HepG2 (cell line): ENCODE measurements around the gene KLF11. TPM values are rescaled to one million over a fixed set of nuclear protein-coding genes. Genes with fewer than 3 reads are reported as not detected.

Experiments used
- FOXK1 ChIP-seq: sonication (generic); formaldehyde crosslinking; IDR thresholded peaks from 2 replicates; pipeline ENCODE4 v1.4.0; 2020; ENCODE audit warnings: low read depth, missing genetic modification reagents, borderline replicate concordance
- FOXM1 ChIP-seq: sonication (generic); formaldehyde crosslinking; IDR thresholded peaks from 2 replicates; pipeline ENCODE4 v1.5.0; 2020; ENCODE audit warnings: missing genetic modification reagents
- JDP2 ChIP-seq: sonication (generic); formaldehyde crosslinking; IDR thresholded peaks from 2 replicates; pipeline ENCODE4 v1.8.1; 2022; ENCODE audit warnings: missing genetic modification reagents, borderline replicate concordance
- MAF1 ChIP-seq: sonication (generic); formaldehyde crosslinking; IDR thresholded peaks from 2 replicates; pipeline ENCODE4 v1.5.0; 2020; ENCODE audit warnings: missing genetic modification reagents, borderline replicate concordance
- MTA1 ChIP-seq: sonication (generic); formaldehyde crosslinking; IDR thresholded peaks from 2 replicates; pipeline ENCODE4 v1.4.0; 2020; ENCODE audit warnings: missing genetic modification reagents, mild to moderate bottlenecking, borderline replicate concordance
- NFIC ChIP-seq: IDR thresholded peaks from 2 replicates; pipeline ENCODE4 v1.6.1; 2012; ENCODE audit warnings: mild to moderate bottlenecking, low read length, inconsistent platforms
- NFRKB ChIP-seq: fragments of 450-650 bp; IDR thresholded peaks from 2 replicates; pipeline ENCODE4 v1.6.1; 2017
- PITX1 ChIP-seq: sonication (generic); formaldehyde crosslinking; IDR thresholded peaks from 2 replicates; pipeline ENCODE4 v1.5.1; 2020; ENCODE audit warnings: mild to moderate bottlenecking, missing genetic modification reagents
- YEATS4 ChIP-seq: sonication (generic); formaldehyde crosslinking; IDR thresholded peaks from 2 replicates; pipeline ENCODE4 v1.4.0; 2020; ENCODE audit warnings: missing genetic modification reagents, borderline replicate concordance
- ZFP90 ChIP-seq: sonication (generic); formaldehyde crosslinking; IDR thresholded peaks from 2 replicates; pipeline ENCODE4 v1.8.0; 2022; ENCODE audit warnings: missing genetic modification reagents, mild to moderate bottlenecking, inconsistent platforms, borderline replicate concordance
- ZFYVE20 ChIP-seq: sonication (generic); formaldehyde crosslinking; IDR thresholded peaks from 2 replicates; pipeline ENCODE4 v1.8.0; 2023; ENCODE audit warnings: low read depth, mild to moderate bottlenecking, moderate library complexity, missing genetic modification reagents, borderline replicate concordance
- ZNF329 ChIP-seq: sonication (generic); formaldehyde crosslinking; IDR thresholded peaks from 2 replicates; pipeline ENCODE4 v1.9.0; 2021; ENCODE audit warnings: low read depth, mild to moderate bottlenecking, missing genetic modification reagents
- ZNF430 ChIP-seq: sonication (generic); formaldehyde crosslinking; IDR thresholded peaks from 2 replicates; pipeline ENCODE4 v1.9.0; 2021; ENCODE audit warnings: mild to moderate bottlenecking, missing genetic modification reagents
- ZNF569 ChIP-seq: sonication (generic); formaldehyde crosslinking; IDR thresholded peaks from 2 replicates; pipeline ENCODE4 v1.5.0; 2020; ENCODE audit warnings: mild to moderate bottlenecking, missing genetic modification reagents, moderate library complexity, borderline replicate concordance
- ZNF839 ChIP-seq: sonication (generic); formaldehyde crosslinking; IDR thresholded peaks from 2 replicates; pipeline ENCODE4 v1.4.0; 2020; ENCODE audit warnings: missing genetic modification reagents, mild to moderate bottlenecking, borderline replicate concordance
- polyA plus RNA-seq, 8 experiments: library from polyadenylated mRNA; depleted of rRNA in 3 of 8; stranded (reverse) in 7 of 8; unstranded in 1 of 8; fragments of >200 nt; fragmentation: Illumina TruSeq in 4 of 8; extraction: Trizol in 4 of 8; gene quantifications; 2 replicates each; pipeline versions ENCODE4 v1.2.1 to v1.2.3, GENCODE V29; 2011 to 2016; ENCODE audit warnings: low read depth in 4 of 8, missing spikeins in 1 of 8, mixed read lengths in 1 of 8; ENCODE audit not compliant: insufficient read depth in 1 of 8
- total RNA-seq, 5 experiments: library from RNA; depleted of rRNA; stranded (reverse); fragments of >200 nt; fragmentation: Illumina TruSeq; extraction: Trizol; gene quantifications; 2 replicates each; pipeline ENCODE4 v1.2.3, GENCODE V29; 2016; ENCODE audit warnings: low read depth in 1 of 5
- TF ChIP-seq, protein P1 (sequence below): sonication (generic); formaldehyde crosslinking; IDR thresholded peaks from 2 replicates; pipeline ENCODE4 v1.4.0; 2020; ENCODE audit warnings: missing genetic modification reagents, borderline replicate concordance
- TF ChIP-seq, protein P2 (sequence below): sonication (generic); formaldehyde crosslinking; IDR thresholded peaks from 2 replicates; pipeline ENCODE4 v1.4.0; 2020; ENCODE audit warnings: missing genetic modification reagents, mild to moderate bottlenecking, borderline replicate concordance
- TF ChIP-seq, protein P3 (sequence below): sonication (generic); formaldehyde crosslinking; IDR thresholded peaks from 2 replicates; pipeline ENCODE4 v1.5.0; 2020; ENCODE audit warnings: mild to moderate bottlenecking, missing genetic modification reagents, moderate library complexity
- TF ChIP-seq, protein P4 (sequence below): sonication (generic); formaldehyde crosslinking; IDR thresholded peaks from 2 replicates; pipeline ENCODE4 v1.4.0; 2020; ENCODE audit warnings: low read depth, mild to moderate bottlenecking, missing genetic modification reagents

The KLF11 gene
- total and polyA plus RNA-seq, 2 of the 13 experiments (the other 11 are each of a cell fraction or from before 2014, with no cell fraction given), result 2.5 to 11.8 TPM

DNA sequence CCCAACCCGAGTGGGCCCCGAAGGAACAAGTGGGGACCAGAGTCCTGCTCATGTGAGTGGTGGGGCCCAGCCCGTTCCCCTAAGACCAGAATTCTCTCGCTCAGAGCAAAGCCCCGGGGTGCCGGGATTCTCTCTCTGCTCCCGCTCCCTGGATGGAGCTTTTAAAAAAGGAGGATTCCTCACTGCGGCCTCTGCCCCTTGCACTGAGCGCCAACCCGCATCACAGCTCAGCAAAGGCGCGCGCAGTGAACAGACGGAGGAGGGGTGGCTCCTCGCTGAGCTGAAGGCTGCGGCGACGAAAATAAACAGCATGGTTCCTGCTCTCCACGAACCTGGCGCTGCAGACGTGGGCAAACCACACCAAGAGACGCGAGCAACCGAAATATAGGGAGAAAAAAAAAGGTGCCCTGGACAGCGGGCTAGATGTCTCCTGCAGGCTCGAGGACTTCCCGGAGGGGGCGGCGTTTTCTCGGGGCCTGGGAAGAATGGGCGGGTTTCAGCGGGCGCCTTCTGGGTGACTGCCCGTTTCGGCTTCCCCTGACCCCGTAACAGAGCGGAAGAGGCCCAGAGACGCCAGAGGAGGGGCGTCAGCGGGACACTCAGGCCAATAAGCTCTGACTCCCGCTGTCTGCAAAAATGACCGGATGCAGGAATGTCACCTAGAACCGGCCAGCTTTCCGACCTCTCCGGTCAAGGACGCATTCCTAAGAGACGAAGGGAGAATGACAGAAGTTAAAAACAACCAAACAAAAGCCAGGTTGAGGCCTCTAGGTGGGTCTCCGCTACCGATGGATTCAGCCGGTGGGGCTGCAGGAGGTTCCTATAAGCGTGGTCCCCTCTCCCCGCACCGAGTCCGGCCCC is 819 bp upstream of the KLF11 start (continued):
- TF ChIP-seq, protein P1, sequence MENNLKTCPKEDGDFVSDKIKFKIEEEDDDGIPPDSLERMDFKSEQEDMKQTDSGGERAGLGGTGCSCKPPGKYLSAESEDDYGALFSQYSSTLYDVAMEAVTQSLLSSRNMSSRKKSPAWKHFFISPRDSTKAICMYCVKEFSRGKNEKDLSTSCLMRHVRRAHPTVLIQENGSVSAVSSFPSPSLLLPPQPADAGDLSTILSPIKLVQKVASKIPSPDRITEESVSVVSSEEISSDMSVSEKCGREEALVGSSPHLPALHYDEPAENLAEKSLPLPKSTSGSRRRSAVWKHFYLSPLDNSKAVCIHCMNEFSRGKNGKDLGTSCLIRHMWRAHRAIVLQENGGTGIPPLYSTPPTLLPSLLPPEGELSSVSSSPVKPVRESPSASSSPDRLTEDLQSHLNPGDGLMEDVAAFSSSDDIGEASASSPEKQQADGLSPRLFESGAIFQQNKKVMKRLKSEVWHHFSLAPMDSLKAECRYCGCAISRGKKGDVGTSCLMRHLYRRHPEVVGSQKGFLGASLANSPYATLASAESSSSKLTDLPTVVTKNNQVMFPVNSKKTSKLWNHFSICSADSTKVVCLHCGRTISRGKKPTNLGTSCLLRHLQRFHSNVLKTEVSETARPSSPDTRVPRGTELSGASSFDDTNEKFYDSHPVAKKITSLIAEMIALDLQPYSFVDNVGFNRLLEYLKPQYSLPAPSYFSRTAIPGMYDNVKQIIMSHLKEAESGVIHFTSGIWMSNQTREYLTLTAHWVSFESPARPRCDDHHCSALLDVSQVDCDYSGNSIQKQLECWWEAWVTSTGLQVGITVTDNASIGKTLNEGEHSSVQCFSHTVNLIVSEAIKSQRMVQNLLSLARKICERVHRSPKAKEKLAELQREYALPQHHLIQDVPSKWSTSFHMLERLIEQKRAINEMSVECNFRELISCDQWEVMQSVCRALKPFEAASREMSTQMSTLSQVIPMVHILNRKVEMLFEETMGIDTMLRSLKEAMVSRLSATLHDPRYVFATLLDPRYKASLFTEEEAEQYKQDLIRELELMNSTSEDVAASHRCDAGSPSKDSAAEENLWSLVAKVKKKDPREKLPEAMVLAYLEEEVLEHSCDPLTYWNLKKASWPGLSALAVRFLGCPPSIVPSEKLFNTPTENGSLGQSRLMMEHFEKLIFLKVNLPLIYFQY (CRISPR knock-in tag), result no peak
- TF ChIP-seq MTA1 (CRISPR knock-in tag), result 0 out of 2 replicates have a peak, but pooled peaks have one; percentile 36
- no peak for TF ChIP-seq ZNF839 (CRISPR knock-in tag)
- peak; percentile 27; the same call in 1 of the 2 replicates for TF ChIP-seq FOXK1 (CRISPR knock-in tag)
- peak; percentile 50; the same call in 1 of the 2 replicates for TF ChIP-seq PITX1 (CRISPR knock-in tag)
- TF ChIP-seq, protein P2, sequence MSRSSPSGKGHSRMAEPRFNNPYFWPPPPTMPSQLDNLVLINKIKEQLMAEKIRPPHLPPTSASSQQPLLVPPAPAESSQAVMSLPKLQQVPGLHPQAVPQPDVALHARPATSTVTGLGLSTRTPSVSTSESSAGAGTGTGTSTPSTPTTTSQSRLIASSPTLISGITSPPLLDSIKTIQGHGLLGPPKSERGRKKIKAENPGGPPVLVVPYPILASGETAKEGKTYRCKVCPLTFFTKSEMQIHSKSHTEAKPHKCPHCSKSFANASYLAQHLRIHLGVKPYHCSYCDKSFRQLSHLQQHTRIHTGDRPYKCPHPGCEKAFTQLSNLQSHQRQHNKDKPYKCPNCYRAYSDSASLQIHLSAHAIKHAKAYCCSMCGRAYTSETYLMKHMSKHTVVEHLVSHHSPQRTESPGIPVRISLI (CRISPR knock-in tag), result no peak
- no peak for TF ChIP-seq ZNF569 (CRISPR knock-in tag)
- no peak for TF ChIP-seq MAF1 (CRISPR knock-in tag)
- TF ChIP-seq, protein P3, sequence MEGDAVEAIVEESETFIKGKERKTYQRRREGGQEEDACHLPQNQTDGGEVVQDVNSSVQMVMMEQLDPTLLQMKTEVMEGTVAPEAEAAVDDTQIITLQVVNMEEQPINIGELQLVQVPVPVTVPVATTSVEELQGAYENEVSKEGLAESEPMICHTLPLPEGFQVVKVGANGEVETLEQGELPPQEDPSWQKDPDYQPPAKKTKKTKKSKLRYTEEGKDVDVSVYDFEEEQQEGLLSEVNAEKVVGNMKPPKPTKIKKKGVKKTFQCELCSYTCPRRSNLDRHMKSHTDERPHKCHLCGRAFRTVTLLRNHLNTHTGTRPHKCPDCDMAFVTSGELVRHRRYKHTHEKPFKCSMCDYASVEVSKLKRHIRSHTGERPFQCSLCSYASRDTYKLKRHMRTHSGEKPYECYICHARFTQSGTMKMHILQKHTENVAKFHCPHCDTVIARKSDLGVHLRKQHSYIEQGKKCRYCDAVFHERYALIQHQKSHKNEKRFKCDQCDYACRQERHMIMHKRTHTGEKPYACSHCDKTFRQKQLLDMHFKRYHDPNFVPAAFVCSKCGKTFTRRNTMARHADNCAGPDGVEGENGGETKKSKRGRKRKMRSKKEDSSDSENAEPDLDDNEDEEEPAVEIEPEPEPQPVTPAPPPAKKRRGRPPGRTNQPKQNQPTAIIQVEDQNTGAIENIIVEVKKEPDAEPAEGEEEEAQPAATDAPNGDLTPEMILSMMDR (CRISPR knock-in tag), result 0 out of 2 replicates have a peak, but pooled peaks have one; percentile 6
- TF ChIP-seq NFRKB, result no peak
- TF ChIP-seq JDP2 (CRISPR knock-in tag), result no peak
- no peak for TF ChIP-seq NFIC
- no peak for TF ChIP-seq FOXM1
- TF ChIP-seq ZNF430 (CRISPR knock-in tag), result no peak
- no peak for TF ChIP-seq YEATS4 (CRISPR knock-in tag)
- TF ChIP-seq, protein P4, sequence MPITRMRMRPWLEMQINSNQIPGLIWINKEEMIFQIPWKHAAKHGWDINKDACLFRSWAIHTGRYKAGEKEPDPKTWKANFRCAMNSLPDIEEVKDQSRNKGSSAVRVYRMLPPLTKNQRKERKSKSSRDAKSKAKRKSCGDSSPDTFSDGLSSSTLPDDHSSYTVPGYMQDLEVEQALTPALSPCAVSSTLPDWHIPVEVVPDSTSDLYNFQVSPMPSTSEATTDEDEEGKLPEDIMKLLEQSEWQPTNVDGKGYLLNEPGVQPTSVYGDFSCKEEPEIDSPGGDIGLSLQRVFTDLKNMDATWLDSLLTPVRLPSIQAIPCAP (CRISPR knock-in tag), result no peak
- no peak; the same call in 1 of the 2 replicates for TF ChIP-seq ZNF329
- TF ChIP-seq ZFYVE20, result no peak
- TF ChIP-seq ZFP90 (CRISPR knock-in tag), result peak; percentile 42; the same call in 1 of the 2 replicates
